ENCODE data around the gene BSG. TPM values are rescaled to one million over a fixed set of nuclear protein-coding genes. Genes with fewer than 3 reads are reported as not detected.

Gene BSG
- total RNA-seq, 1 donor from 2014 or later, result 144 TPM

- peaks cover 0 to 18% (median 0%) of the 10 kb centered on the region in 3 donors for H3K4me1 ChIP-seq (ENCODE audit: control insufficient read depth in 3 of 3, insufficient read depth in 3 of 3, low read length in 3 of 3)
- H3K4me3 ChIP-seq (ENCODE audit: low read length in 3 of 3), result no peak overlapping the region
- H3K27me3 ChIP-seq (ENCODE audit: control insufficient read depth in 3 of 3, insufficient read depth in 3 of 3, low read length in 3 of 3), result no peaks in the 10 kb centered on the region
- H3K36me3 ChIP-seq (ENCODE audit: control insufficient read depth in 3 of 3, insufficient read depth in 3 of 3, low read length in 3 of 3), result peaks cover 30 to 43% (median 36%) of the 10 kb centered on the region in 3 donors
- no peaks in the 10 kb centered on the region for H3K9me3 ChIP-seq (ENCODE audit: control insufficient read depth in 3 of 3, low read length in 3 of 3)
- no peak overlapping the region for H3K9ac ChIP-seq (ENCODE audit: low read depth in 1 of 3, low read length in 3 of 3)
- no peak overlapping the region for H3K27ac ChIP-seq (ENCODE audit: low read depth, low read length)
These were observed 31.3 kb upstream of the BSG start for GRCh38 chr19:540867-541637.

- Histone ChIP-seq H3K36me3 (ENCODE audit: control insufficient read depth in 3 of 3, insufficient read depth in 3 of 3, low read length in 3 of 3) (peaks cover 24 to 36% (median 29%) of the 10 kb centered on the region in 3 donors), H3K9ac (ENCODE audit: low read depth in 1 of 3, low read length in 3 of 3) (no peak overlapping the region), H3K27me3 (ENCODE audit: control insufficient read depth in 3 of 3, insufficient read depth in 3 of 3, low read length in 3 of 3) (no peaks in the 10 kb centered on the region), H3K4me1 (ENCODE audit: control insufficient read depth in 3 of 3, insufficient read depth in 3 of 3, low read length in 3 of 3) (peaks cover 0 to 18% (median 0%) of the 10 kb centered on the region in 3 donors), H3K4me3 (ENCODE audit: low read length in 3 of 3) (no peak overlapping the region), H3K27ac (ENCODE audit: low read depth, low read length) (no peak overlapping the region), H3K9me3 (ENCODE audit: control insufficient read depth in 3 of 3, low read length in 3 of 3) (no peaks in the 10 kb centered on the region)
These were observed 30.7 kb upstream of the BSG start for GRCh38 chr19:541699-542098.

- H3K27ac ChIP-seq (ENCODE audit: low read depth, low read length), result no peak overlapping the region
- no peak overlapping the region for H3K4me3 ChIP-seq (ENCODE audit: low read length in 3 of 3)
- no peak overlapping the region for H3K9ac ChIP-seq (ENCODE audit: low read depth in 1 of 3, low read length in 3 of 3)
- no peaks in the 10 kb centered on the region for H3K27me3 ChIP-seq (ENCODE audit: control insufficient read depth in 3 of 3, insufficient read depth in 3 of 3, low read length in 3 of 3)
- peaks cover 19 to 33% (median 25%) of the 10 kb centered on the region in 3 donors for H3K36me3 ChIP-seq (ENCODE audit: control insufficient read depth in 3 of 3, insufficient read depth in 3 of 3, low read length in 3 of 3)
- H3K9me3 ChIP-seq (ENCODE audit: control insufficient read depth in 3 of 3, low read length in 3 of 3), result no peaks in the 10 kb centered on the region
- peaks cover 0 to 18% (median 0%) of the 10 kb centered on the region in 3 donors for H3K4me1 ChIP-seq (ENCODE audit: control insufficient read depth in 3 of 3, insufficient read depth in 3 of 3, low read length in 3 of 3)
These were observed 30.1 kb upstream of the BSG start for GRCh38 chr19:542173-542866.

- Histone ChIP-seq H3K9me3 (ENCODE audit: control insufficient read depth in 3 of 3, low read length in 3 of 3) (no peaks in the 10 kb centered on the region), H3K4me1 (ENCODE audit: control insufficient read depth in 3 of 3, insufficient read depth in 3 of 3, low read length in 3 of 3) (peaks cover 0 to 5% (median 0%) of the 10 kb centered on the region in 3 donors), H3K27me3 (ENCODE audit: control insufficient read depth in 3 of 3, insufficient read depth in 3 of 3, low read length in 3 of 3) (peaks cover 3 to 9% (median 5%) of the 10 kb centered on the region in 3 donors), H3K27ac (ENCODE audit: low read depth, low read length) (no peak within 1 kb of the TSS), H3K9ac (ENCODE audit: low read depth in 1 of 3, low read length in 3 of 3) (no peak within 1 kb of the TSS), H3K36me3 (ENCODE audit: control insufficient read depth in 3 of 3, insufficient read depth in 3 of 3, low read length in 3 of 3) (peaks cover 12 to 17% (median 17%) of the 10 kb centered on the region in 3 donors), H3K4me3 (ENCODE audit: low read length in 3 of 3) (no peak within 1 kb of the TSS)
These were observed 28.3 kb upstream of the BSG start, which contains the start of gene GZMM for GRCh38 chr19:543910-544608. GZMM (plus strand) TSS chr19:544053; CDS start chr19:544072, 19 bp downstream.

- peaks cover 0 to 4% (median 3%) of the 10 kb centered on the region in 3 donors for H3K4me1 ChIP-seq (ENCODE audit: control insufficient read depth in 3 of 3, insufficient read depth in 3 of 3, low read length in 3 of 3)
- H3K36me3 ChIP-seq (ENCODE audit: control insufficient read depth in 3 of 3, insufficient read depth in 3 of 3, low read length in 3 of 3), result peaks cover 4 to 5% (median 5%) of the 10 kb centered on the region in 3 donors
- no peaks in the 10 kb centered on the region for H3K9me3 ChIP-seq (ENCODE audit: control insufficient read depth in 3 of 3, low read length in 3 of 3)
These were observed 25.3 kb upstream of the BSG start for GRCh38 chr19:547117-547516.

GRCh38 chr19:547836-548720 is 24.3 kb upstream of the BSG start:
- no peak overlapping the region for H3K9ac ChIP-seq (ENCODE audit: low read depth in 1 of 3, low read length in 3 of 3)
- H3K4me3 ChIP-seq (ENCODE audit: low read length in 3 of 3), result no peak overlapping the region
- peaks cover 0 to 4% (median 3%) of the 10 kb centered on the region in 3 donors for H3K4me1 ChIP-seq (ENCODE audit: control insufficient read depth in 3 of 3, insufficient read depth in 3 of 3, low read length in 3 of 3)
- H3K9me3 ChIP-seq (ENCODE audit: control insufficient read depth in 3 of 3, low read length in 3 of 3), result no peaks in the 10 kb centered on the region
- H3K36me3 ChIP-seq (ENCODE audit: control insufficient read depth in 3 of 3, insufficient read depth in 3 of 3, low read length in 3 of 3), result no peaks in the 10 kb centered on the region
- peaks cover 10 to 14% (median 12%) of the 10 kb centered on the region in 3 donors for H3K27me3 ChIP-seq (ENCODE audit: control insufficient read depth in 3 of 3, insufficient read depth in 3 of 3, low read length in 3 of 3)
- H3K27ac ChIP-seq (ENCODE audit: low read depth, low read length), result no peak overlapping the region

More at GRCh38 chr19:547117-547516, 25.3 kb upstream of the BSG start:
- no peak overlapping the region for H3K4me3 ChIP-seq (ENCODE audit: low read length in 3 of 3)
- peaks cover 10 to 14% (median 10%) of the 10 kb centered on the region in 3 donors for H3K27me3 ChIP-seq (ENCODE audit: control insufficient read depth in 3 of 3, insufficient read depth in 3 of 3, low read length in 3 of 3)
- no peak overlapping the region for H3K9ac ChIP-seq (ENCODE audit: low read depth in 1 of 3, low read length in 3 of 3)
- H3K27ac ChIP-seq (ENCODE audit: low read depth, low read length), result no peak overlapping the region

GRCh38 chr19:548886-549830 is 23.2 kb upstream of the BSG start:
- Histone ChIP-seq H3K27ac (ENCODE audit: low read depth, low read length) (no peak overlapping the region), H3K4me1 (ENCODE audit: control insufficient read depth in 3 of 3, insufficient read depth in 3 of 3, low read length in 3 of 3) (peaks cover 0 to 4% (median 3%) of the 10 kb centered on the region in 3 donors), H3K4me3 (ENCODE audit: low read length in 3 of 3) (no peak overlapping the region), H3K27me3 (ENCODE audit: control insufficient read depth in 3 of 3, insufficient read depth in 3 of 3, low read length in 3 of 3) (peaks cover 10 to 14% (median 12%) of the 10 kb centered on the region in 3 donors), H3K36me3 (ENCODE audit: control insufficient read depth in 3 of 3, insufficient read depth in 3 of 3, low read length in 3 of 3) (no peaks in the 10 kb centered on the region), H3K9ac (ENCODE audit: low read depth in 1 of 3, low read length in 3 of 3) (no peak overlapping the region), H3K9me3 (ENCODE audit: control insufficient read depth in 3 of 3, low read length in 3 of 3) (no peaks in the 10 kb centered on the region)

GRCh38 chr19:554817-555216 is 17.6 kb upstream of the BSG start:
- Histone ChIP-seq H3K9ac (ENCODE audit: low read depth in 1 of 3, low read length in 3 of 3) (no peak overlapping the region), H3K27me3 (ENCODE audit: control insufficient read depth in 3 of 3, insufficient read depth in 3 of 3, low read length in 3 of 3) (peaks cover 7 to 13% (median 13%) of the 10 kb centered on the region in 3 donors), H3K9me3 (ENCODE audit: control insufficient read depth in 3 of 3, low read length in 3 of 3) (no peaks in the 10 kb centered on the region), H3K27ac (ENCODE audit: low read depth, low read length) (no peak overlapping the region), H3K4me1 (ENCODE audit: control insufficient read depth in 3 of 3, insufficient read depth in 3 of 3, low read length in 3 of 3) (peaks cover 0 to 5% (median 4%) of the 10 kb centered on the region in 3 donors), H3K4me3 (ENCODE audit: low read length in 3 of 3) (no peak overlapping the region), H3K36me3 (ENCODE audit: control insufficient read depth in 3 of 3, insufficient read depth in 3 of 3, low read length in 3 of 3) (no peaks in the 10 kb centered on the region)

Data from skeletal muscle tissue (tissue), 4 donors.